Stomach (tissue), 4 donors: ENCODE data around the gene NOVA1.

Source experiments
- POLR2A ChIP-seq, 4 donors: fragments of 450-650 bp; IDR thresholded peaks; one replicate each; pipeline ENCODE4 v1.6.1; 2016; ENCODE audit warnings: antibody characterized with exemption in 4 of 4, control low read depth in 2 of 4, mild to moderate bottlenecking in 1 of 4, moderate library complexity in 1 of 4
- POLR2AphosphoS5 ChIP-seq, 3 donors: sonication (generic); formaldehyde crosslinking; IDR thresholded peaks; one replicate each; pipeline ENCODE4 v1.6.1; 2016; ENCODE audit warnings: antibody characterized with exemption in 3 of 3
- TF ChIP-seq, protein P1 (sequence below), 7 experiments: fragments of 450-650 bp in 4 of 7; fragments of 200-600 bp in 3 of 7; sonication (generic) in 3 of 7; IDR thresholded peaks; one replicate each; pipeline ENCODE4 v1.5.1; 2016 to 2019; ENCODE audit warnings: antibody characterized with exemption in 7 of 7, control low read depth in 2 of 7, mild to moderate bottlenecking in 1 of 7

DNA sequence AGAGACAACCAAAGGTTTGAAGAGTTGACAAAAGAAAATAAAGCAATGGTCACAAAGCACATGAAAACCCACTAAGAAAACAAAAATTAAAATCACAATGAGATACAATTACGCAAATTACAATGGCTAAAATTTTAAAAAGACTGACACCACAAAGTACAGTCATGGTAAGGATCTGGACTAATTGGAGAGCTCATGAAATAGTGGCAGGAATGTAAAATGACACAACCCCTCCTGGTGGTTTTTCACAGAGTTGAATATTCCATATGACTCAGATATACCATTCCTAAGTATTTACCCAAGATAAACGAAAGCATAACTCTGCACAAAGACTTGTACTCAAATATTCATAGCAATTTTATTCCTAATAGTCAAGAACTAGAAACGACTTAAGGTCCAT is 65.9 kb downstream of the NOVA1 start:
- no peak for TF ChIP-seq POLR2AphosphoS5 (IDR thresholded peaks at IDR 0.05)
- TF ChIP-seq, protein P1, sequence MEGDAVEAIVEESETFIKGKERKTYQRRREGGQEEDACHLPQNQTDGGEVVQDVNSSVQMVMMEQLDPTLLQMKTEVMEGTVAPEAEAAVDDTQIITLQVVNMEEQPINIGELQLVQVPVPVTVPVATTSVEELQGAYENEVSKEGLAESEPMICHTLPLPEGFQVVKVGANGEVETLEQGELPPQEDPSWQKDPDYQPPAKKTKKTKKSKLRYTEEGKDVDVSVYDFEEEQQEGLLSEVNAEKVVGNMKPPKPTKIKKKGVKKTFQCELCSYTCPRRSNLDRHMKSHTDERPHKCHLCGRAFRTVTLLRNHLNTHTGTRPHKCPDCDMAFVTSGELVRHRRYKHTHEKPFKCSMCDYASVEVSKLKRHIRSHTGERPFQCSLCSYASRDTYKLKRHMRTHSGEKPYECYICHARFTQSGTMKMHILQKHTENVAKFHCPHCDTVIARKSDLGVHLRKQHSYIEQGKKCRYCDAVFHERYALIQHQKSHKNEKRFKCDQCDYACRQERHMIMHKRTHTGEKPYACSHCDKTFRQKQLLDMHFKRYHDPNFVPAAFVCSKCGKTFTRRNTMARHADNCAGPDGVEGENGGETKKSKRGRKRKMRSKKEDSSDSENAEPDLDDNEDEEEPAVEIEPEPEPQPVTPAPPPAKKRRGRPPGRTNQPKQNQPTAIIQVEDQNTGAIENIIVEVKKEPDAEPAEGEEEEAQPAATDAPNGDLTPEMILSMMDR (IDR thresholded peaks at IDR 0.05): no peak
- no peak for TF ChIP-seq POLR2A (IDR thresholded peaks at IDR 0.05)
